HG02885 (cell line): ENCODE data around the gene CX3CR1.

ENCODE experiments used
- ATAC-seq: cut with Tn5 transposase; IDR thresholded peaks from one replicate; pipeline ENCODE4 v1.9.1; 2021; ENCODE audit warnings: mild to moderate bottlenecking; ENCODE audit not compliant: unreplicated experiment, poor library complexity

Gene CX3CR1

GRCh38 chr3:39271363-39271914 is 8.4 kb downstream of the CX3CR1 start:
- ATAC-seq, result no peak

GRCh38 chr3:39269528-39269927 is 10.3 kb downstream of the CX3CR1 start:
- ATAC-seq, result no peak

GRCh38 chr3:39268549-39268900 is 11.3 kb downstream of the CX3CR1 start:
- ATAC-seq, result no peak

GRCh38 chr3:39267631-39268548 is 11.9 kb downstream of the CX3CR1 start:
- peak; percentile 59 for ATAC-seq

GRCh38 chr3:39264053-39264452 is 15.8 kb downstream of the CX3CR1 start:
- ATAC-seq, result no peak

GRCh38 chr3:39263576-39263975 is 16.3 kb downstream of the CX3CR1 start:
- no peak for ATAC-seq

GRCh38 chr3:39262846-39263245 is 17.0 kb downstream of the CX3CR1 start:
- ATAC-seq, result no peak

- no peak for ATAC-seq
Observed at GRCh38 chr3:39261726-39262125, 18.1 kb downstream of the CX3CR1 start.

GRCh38 chr3:39260957-39261356 is 18.9 kb downstream of the CX3CR1 start:
- ATAC-seq, result peak; percentile 60

- no peak for ATAC-seq
Observed at GRCh38 chr3:39260318-39260717, 19.5 kb downstream of the CX3CR1 start.

GRCh38 chr3:39255503-39256325 is 24.1 kb downstream of the CX3CR1 start:
- peak; percentile 99 for ATAC-seq

- ATAC-seq, result no peak
Observed at GRCh38 chr3:39254806-39255449, 24.9 kb downstream of the CX3CR1 start.

- no peak for ATAC-seq
Observed at GRCh38 chr3:39251576-39251975, 28.3 kb downstream of the CX3CR1 start.

GRCh38 chr3:39250116-39250747 is 29.6 kb downstream of the CX3CR1 start:
- ATAC-seq, result no peak

- peak; percentile 52 for ATAC-seq
Observed at GRCh38 chr3:39249453-39250115, 30.3 kb downstream of the CX3CR1 start.

GRCh38 chr3:39241561-39241960 is 38.3 kb downstream of the CX3CR1 start:
- no peak for ATAC-seq

- no peak for ATAC-seq
Observed at GRCh38 chr3:39237027-39237426, 42.8 kb downstream of the CX3CR1 start.

GRCh38 chr3:39234651-39235050 is 45.2 kb downstream of the CX3CR1 start:
- ATAC-seq, result no peak

- no peak for ATAC-seq
Observed at GRCh38 chr3:39232859-39233258, 47.0 kb downstream of the CX3CR1 start.

GRCh38 chr3:39230453-39230852 is 49.4 kb downstream of the CX3CR1 start:
- ATAC-seq, result no peak
